Left lobe of liver (tissue), 2 donors: ENCODE measurements around the gene TNS2. TPM values are rescaled to one million over a fixed set of nuclear protein-coding genes. Genes with fewer than 3 reads are reported as not detected.
"Not testable (repeated sequence)": the region's sequence is repeated elsewhere in the genome, so short reads cannot be mapped to it uniquely, and the experiment has no call there.

ENCODE experiments used
- ATAC-seq: fragments of 200-7000 bp; cut with Tn5 transposase; one replicate; pipeline ENCODE4 v1.9.1; 2020; ENCODE audit warnings: mild to moderate bottlenecking, moderate library complexity
- DNase-seq: peaks from one replicate; pipeline ENCODE4 v3.0.0-alpha.2; 2020; ENCODE audit warnings: low spot score
- total RNA-seq: library from RNA; stranded (reverse); gene quantifications from one replicate; pipeline ENCODE4 v1.2.1, GENCODE V29; 2021
- donor health status: DM: no; HTN: no; CAD: no; lungs with moderate emphysema.
- donor health status: DM: no; HTN: yes; CAD: no.

The TNS2 gene
- total RNA-seq, 1 donor from 2014 or later: 146 TPM

DNA sequence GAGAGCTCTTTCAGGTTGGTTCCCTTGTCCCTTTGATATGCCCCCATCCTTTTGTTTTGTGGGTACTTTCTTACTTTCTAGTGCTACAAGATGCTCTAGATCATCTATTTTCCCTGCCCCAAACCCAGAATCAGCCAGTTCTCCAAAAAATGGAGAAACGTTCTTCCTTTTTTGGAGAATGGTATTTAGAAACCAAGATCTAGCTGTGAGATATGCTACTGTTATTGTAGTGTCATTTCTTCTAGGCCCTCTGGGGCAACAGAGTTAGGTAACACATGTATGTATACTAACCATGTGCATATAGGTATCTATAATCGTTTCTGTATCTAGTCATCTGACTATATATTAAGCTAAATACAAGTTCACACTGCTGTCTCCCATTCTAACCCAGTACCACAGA is 40.7 kb downstream of the TNS2 start:
- DNase-seq (no peak), ATAC-seq (no peak)

DNA sequence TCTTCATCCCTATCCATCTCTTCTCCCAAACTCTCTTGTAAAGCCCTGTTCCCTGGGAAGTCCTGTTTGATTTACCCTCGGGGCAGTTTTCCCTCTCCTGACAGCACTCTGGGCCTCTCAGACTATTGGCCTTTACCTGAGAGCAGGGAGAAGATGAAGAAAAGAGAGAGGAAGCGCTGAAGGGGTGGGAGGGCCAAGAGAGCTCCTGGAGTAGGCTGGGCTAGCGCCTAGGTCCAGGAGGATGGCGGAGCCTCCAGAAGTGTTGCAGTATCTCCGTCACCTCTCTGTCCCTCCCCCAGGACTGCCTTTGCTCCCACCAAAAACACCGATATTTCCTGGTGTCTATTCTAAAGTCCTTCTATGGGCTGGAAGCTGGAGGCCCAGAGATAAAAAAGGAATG is 41.9 kb downstream of the TNS2 start:
- ATAC-seq (no peak), DNase-seq (no peak)

- ATAC-seq: peak; percentile 35
- DNase-seq: peak; percentile 42
These were observed 44.0 kb downstream of the TNS2 start for GRCh38 chr12:53093777-53094393.

DNA sequence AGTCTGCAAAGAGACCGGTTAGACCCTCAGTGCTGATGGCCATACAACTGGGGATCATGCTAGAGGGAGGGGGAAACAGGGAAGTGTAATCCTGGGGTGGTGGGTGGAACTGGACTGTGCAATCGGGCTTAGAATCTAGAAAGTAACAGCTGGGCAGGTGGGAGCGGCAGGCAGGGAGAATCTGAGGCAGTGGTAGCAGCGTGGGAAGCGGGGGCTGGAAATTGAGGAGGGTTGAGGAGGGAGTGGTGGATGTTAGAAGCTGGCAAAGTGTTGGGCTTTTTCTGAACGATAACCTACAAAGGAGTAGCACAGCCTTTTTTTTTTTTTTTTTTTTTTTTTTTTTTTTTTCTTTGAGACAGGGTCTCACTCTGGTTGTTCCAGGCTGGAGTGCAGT is 44.5 kb downstream of the TNS2 start:
- ATAC-seq: no peak

DNA sequence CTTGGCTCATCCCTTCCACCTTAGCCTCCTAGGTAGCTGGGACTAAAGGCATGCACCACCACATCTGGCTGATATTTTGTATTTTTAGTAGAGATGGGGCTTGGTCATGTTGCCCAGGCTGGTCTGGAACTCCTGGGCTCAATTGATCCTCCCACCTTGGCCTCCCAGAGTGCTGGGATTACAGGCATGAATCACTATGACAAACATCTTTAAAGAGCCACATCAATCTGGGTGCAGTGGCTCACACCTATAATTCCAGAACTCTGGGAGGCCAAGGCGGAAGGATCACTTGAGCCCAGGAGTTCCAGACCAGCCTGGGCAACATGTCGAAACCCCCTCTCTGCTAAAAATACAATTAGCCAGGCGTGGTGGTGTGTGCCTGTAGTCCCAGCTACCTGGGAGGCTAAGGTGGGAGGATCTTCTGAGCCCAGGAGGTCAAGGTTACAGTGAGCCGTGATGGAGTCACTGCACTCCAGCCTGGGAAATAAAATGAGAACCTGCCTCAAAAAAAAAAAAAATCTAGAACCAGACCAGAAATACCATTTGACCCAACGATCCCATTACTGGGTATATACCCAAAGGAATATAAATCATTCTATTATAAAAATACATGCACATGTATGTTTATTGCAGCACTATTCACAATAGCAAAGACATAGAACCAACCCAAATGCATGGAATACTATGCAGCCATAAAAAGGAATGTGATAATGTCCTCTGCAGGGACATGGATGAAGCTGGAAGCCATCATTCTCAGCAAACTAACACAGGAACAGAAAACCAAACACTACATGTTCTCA is 45.1 kb downstream of the TNS2 start:
- peak; percentile 22 for DNase-seq

More for the DNA sequence above, 44.5 kb downstream of the TNS2 start:
- DNase-seq: peak; percentile 27

DNA sequence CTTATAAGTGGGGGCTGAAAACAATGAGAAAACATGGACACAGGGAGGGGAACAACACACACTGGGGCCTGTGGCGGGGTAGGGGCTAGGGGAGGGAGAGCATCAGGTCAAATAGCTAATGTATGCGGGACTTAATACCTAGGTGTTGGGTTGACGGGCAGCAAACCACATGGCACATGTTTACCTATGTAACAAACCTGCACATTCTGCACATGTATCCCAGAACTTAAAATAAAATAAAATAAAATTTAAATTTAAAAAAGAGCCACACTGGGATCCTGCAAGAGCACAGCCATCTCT is 45.7 kb downstream of the TNS2 start:
- ATAC-seq: not testable (repeated sequence)
- peak; percentile 27 for DNase-seq

More for the DNA sequence above, 45.1 kb downstream of the TNS2 start:
- not testable (repeated sequence) for ATAC-seq

- DNase-seq: peak; percentile 46
- ATAC-seq: no peak
These were observed 46.4 kb downstream of the TNS2 start for GRCh38 chr12:53096089-53096741.

GRCh38 chr12:53096759-53097158 is 46.9 kb downstream of the TNS2 start:
- DNase-seq (peak; percentile 41), ATAC-seq (no peak)

DNA sequence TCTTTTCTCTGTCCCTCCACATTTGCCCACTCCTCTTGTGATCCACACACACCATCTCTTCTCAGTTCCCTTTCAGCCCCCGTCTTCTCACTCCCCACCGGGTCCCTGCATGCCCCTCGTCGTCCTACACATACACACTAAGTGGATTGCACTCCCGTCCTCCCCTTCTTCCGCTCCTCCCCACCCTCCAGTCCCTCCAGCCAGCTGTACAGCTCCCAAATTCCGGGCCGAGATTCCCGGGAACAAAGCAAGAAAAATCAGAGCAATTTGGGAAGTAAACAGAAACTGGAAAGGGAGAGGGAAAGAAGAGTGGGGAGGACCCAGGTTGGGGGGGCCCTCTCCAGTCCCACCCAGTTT is 47.3 kb downstream of the TNS2 start:
- peak; percentile 44 for DNase-seq

GRCh38 chr12:53097564-53098353 is 47.9 kb downstream of the TNS2 start, which contains the start of gene IGFBP6:
Gene IGFBP6 (plus strand): TSS chr12:53097667. CDS start chr12:53097718, 51 bp downstream.
- DNase-seq: peak; percentile 65
- peak; percentile 61 for ATAC-seq

More for the DNA sequence above, 47.3 kb downstream of the TNS2 start:
- peak; percentile 9 for ATAC-seq

GRCh38 chr12:53098354-53098981 is 48.6 kb downstream of the TNS2 start:
- peak; percentile 32 for DNase-seq
- no peak for ATAC-seq

DNA sequence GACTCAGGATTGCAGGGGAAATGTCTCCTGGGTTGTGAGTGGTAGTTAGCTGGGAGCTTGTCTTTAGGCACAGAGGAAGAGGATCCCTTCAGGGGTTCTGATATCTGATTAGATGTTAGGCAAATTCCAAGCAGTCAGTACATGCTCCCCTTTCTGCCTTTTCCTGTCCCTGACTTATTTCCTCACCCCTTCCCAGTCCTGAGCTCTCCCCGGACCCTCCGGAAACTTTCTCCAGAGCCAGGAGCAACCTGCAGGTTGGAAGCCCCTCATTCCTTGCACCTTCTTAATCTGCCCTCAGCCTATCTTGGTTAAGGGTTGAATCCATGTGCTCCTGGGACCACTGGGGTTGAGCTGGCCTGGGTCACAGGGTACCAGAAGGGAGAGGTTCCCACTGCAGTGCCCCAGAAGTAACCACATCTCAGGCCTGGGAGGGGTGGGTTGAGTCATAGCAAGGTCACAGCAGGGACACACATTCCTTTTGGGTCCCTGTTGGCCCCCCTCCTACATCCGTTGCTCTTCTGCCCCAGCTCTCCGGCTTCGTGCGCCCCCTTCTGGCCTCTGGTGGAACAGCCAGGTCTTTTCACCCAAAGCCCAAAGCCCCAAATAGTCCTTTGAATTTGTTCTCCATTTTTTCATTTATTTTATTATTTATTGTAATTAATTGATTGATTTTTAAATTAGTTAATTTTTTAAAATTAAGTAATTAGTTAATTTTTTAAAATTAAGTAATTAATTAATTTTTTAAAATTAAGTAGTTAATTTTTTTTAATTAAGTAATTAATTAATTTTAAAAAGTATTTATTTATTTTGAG is 49.4 kb downstream of the TNS2 start:
- ATAC-seq (peak; percentile 67), DNase-seq (peak; percentile 79)

DNA sequence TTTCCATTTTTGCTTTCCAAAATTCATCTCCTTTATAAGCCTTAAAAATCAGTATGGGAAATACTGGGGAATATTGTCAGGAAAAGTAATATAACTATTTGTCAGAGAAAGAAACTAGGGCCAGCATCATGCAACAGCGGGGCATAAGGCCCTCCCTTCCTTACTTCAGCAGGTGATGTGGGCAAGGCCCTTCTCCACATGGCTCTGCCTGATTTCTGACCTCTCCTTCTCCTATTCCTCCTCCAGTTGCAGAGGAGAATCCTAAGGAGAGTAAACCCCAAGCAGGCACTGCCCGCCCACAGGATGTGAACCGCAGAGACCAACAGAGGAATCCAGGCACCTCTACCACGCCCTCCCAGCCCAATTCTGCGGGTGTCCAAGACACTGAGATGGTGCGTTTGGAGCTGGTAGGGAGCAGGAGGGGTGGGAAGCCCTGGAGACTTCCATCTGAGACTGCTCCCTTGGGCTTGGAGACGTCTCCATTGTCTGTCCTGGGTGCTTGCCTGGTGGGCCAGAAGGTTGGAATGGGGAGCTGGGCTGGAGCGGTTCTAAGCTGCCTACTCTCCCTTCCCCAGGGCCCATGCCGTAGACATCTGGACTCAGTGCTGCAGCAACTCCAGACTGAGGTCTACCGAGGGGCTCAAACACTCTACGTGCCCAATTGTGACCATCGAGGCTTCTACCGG is 50.7 kb downstream of the TNS2 start:
- DNase-seq (no peak), ATAC-seq (no peak)

DNA sequence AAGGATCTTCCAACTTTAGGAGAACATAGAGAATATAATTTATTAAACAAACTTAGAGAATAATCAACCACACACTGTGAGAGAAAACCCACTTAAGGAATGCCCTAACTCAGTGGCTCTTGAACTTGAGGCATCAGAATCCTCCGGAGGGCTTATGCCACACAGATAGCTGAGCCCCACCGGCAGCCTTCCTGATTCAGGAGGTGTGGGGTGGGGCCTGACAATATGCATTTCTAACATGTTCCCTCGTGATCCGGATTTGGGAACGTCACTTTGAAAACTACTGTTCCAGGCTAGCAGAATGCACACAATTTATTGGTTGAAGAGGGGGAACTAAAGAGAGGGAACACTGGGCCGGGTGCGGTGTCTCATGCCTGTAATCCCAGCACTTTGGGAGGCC is 51.4 kb downstream of the TNS2 start:
- DNase-seq (no peak), ATAC-seq (no peak)

- ATAC-seq: peak; percentile 65
- no peak for DNase-seq
These were observed 52.3 kb downstream of the TNS2 start for GRCh38 chr12:53101931-53102781.

DNA sequence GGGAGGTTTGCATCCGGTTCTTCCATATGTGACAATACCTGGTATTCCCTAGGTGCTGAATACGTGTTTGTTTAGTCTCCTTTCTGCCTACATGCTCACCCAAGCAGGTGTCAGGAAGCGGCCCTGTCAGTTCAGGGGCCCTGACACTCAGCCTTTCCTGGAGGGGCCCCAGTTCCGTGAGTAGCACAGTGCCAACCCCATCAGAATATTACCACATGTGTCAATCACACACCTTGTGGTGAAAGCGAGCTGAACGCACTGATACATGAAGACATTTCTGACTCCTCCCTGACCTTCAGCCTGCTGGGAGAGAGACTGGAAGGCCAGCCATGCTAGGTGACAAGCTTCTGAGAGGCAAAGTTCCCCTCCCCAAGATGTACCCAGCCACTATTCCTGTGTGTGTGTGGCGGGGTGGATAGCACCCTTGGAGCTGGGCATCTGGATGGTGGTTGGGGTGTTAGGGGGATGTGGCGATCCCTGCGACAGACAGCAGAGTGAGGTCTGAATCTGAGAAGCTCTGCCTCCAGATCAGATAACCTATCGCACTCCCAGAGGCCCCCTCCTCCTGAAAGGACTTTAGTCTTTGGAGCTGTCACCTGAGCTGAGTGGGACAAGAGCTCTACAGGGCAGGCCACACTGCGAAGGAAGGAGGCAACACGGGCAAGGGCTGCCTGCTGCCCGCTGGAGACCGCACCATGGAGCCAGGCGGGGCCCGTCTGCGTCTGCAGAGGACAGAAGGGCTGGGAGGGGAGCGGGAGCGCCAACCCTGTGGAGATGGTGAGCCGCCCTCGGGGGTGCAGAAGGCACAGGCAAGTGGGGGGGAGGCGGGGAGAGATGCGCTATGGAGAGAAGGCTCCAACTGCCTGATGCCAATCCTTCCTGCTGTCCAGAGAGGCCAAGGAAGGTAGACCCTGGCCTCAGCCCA is 53.3 kb downstream of the TNS2 start, which contains the start of gene SOAT2:
Gene SOAT2, plus strand, starts transcription at position 604 of the 925 bp plus-strand sequence. Its CDS starts 92 bp downstream, at position 696.
- ATAC-seq: peak; percentile 50

DNA sequence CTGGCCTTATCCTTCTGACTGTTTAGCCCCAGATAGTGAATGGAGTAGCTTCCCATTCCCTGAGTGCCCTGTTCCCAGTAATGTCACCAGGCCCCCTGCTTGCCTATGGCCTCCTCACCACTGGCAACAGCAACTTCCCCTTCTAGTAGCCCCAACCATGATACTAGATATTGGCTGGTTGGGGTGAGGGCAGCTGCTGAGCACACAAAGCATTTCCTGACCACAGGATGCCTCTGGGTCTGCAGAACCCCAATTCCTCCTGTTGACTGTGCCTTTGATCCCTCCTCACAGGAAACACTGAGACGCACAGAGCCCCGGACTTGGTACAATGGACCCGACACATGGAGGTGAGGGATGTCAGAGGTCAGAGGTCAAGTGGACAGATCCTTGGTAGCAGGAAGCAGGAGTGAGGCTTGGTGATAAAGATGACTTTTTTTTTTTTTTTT is 54.0 kb downstream of the TNS2 start:
- DNase-seq (no peak), ATAC-seq (peak; percentile 9)

More for the DNA sequence above, 53.3 kb downstream of the TNS2 start, which contains the start of gene SOAT2:
- DNase-seq: no peak
